ENCODE results near the gene STAT2. TPM values are rescaled to one million over a fixed set of nuclear protein-coding genes. Genes with fewer than 3 reads are reported as not detected.

STAT2 gene
- total RNA-seq, 2 donors from 2014 or later = 161 to 192 TPM

- H3K27me3 ChIP-seq (replicated peaks; ENCODE audit: insufficient read depth) = no peaks in the 10 kb centered on the region
- no peak for TF ChIP-seq CTCF (IDR thresholded peaks at IDR 0.05)
- DNase-seq (ENCODE audit: low spot score) (no peak), ATAC-seq (ENCODE audit: insufficient number of reproducible peaks, low FRiP score, low read depth) (no peak)
- H3K27ac ChIP-seq = no peak overlapping the region
- no peaks in the 10 kb centered on the region for H3K9me3 ChIP-seq
- no peak overlapping the region for H3K4me3 ChIP-seq
- no peaks in the 10 kb centered on the region for H3K36me3 ChIP-seq
- no peaks in the 10 kb centered on the region for H3K4me1 ChIP-seq (ENCODE audit: control insufficient read depth in 1 of 2, low read depth in 2 of 2)
These were observed 32.4 kb upstream of the STAT2 start for GRCh38 chr12:56392331-56392730.

GRCh38 chr12:56391721-56392120 is 31.8 kb upstream of the STAT2 start:
- ATAC-seq (ENCODE audit: insufficient number of reproducible peaks, low FRiP score, low read depth) (no peak), DNase-seq (ENCODE audit: low spot score) (no peak)
- Histone ChIP-seq H3K27ac (no peak overlapping the region), H3K36me3 (no peaks in the 10 kb centered on the region), H3K9me3 (no peaks in the 10 kb centered on the region), H3K27me3 (replicated peaks; ENCODE audit: insufficient read depth) (no peaks in the 10 kb centered on the region), H3K4me3 (no peak overlapping the region), H3K4me1 (ENCODE audit: control insufficient read depth in 1 of 2, low read depth in 2 of 2) (no peaks in the 10 kb centered on the region)
- no peak for TF ChIP-seq CTCF (IDR thresholded peaks at IDR 0.05)

DNA sequence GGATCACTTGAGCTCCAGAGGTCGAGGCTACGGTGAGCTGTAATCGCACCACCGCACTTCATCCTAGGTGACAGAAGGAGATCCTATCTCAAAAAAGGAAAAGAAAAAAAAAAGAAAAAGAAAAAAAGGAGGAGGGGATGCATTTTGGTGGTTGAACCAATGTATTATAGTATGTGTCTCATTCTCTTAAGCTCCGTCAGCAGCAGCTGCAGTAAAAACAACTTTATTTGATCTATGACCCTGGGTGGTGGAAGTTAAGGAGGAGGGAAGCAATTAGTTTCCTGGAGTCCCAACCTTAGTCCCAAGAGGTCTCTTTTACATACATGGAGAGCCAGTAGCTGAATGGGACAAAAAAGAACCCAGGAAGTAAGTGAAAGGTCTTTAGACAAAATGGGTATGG is 29.5 kb upstream of the STAT2 start:
- no peak for TF ChIP-seq CTCF (IDR thresholded peaks at IDR 0.05)
- Histone ChIP-seq H3K27me3 (replicated peaks; ENCODE audit: insufficient read depth) (no peaks in the 10 kb centered on the region), H3K36me3 (no peaks in the 10 kb centered on the region), H3K9me3 (no peaks in the 10 kb centered on the region), H3K27ac (no peak overlapping the region), H3K4me3 (no peak overlapping the region), H3K4me1 (ENCODE audit: control insufficient read depth in 1 of 2, low read depth in 2 of 2) (no peaks in the 10 kb centered on the region)
- DNase-seq (ENCODE audit: low spot score) (no peak), ATAC-seq (ENCODE audit: insufficient number of reproducible peaks, low FRiP score, low read depth) (no peak)

- Histone ChIP-seq H3K4me3 (no peak overlapping the region), H3K27me3 (replicated peaks; ENCODE audit: insufficient read depth) (no peaks in the 10 kb centered on the region), H3K27ac (no peak overlapping the region), H3K36me3 (no peaks in the 10 kb centered on the region), H3K9me3 (no peaks in the 10 kb centered on the region), H3K4me1 (ENCODE audit: control insufficient read depth in 1 of 2, low read depth in 2 of 2) (no peaks in the 10 kb centered on the region)
- ATAC-seq (ENCODE audit: insufficient number of reproducible peaks, low FRiP score, low read depth) (no peak), DNase-seq (ENCODE audit: low spot score) (no peak)
- TF ChIP-seq CTCF (IDR thresholded peaks at IDR 0.05) = no peak
These were observed 27.3 kb upstream of the STAT2 start for GRCh38 chr12:56387152-56387736.

DNA sequence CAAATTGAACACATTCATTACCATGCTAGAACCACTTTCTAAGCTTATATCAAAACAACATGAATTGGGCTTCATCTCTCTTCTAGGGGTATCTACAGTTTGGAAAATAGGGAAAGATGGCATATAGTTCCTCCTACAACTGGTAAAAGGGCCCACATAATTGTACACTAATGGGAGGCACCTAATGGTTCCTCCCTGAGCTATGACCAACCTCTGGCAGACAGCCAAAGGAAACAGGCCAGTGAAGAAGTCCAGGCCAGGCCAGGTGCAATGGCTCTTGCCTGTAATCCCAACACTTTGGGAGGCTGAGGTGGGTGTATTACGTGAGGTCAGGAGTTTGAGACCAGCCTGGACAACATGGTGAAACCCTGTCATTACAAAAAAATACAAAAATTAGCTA is 26.0 kb upstream of the STAT2 start:
- DNase-seq (ENCODE audit: low spot score) (no peak), ATAC-seq (ENCODE audit: insufficient number of reproducible peaks, low FRiP score, low read depth) (no peak)
- no peak for TF ChIP-seq CTCF (IDR thresholded peaks at IDR 0.05)
- Histone ChIP-seq H3K9me3 (no peaks in the 10 kb centered on the region), H3K4me1 (ENCODE audit: control insufficient read depth in 1 of 2, low read depth in 2 of 2) (no peaks in the 10 kb centered on the region), H3K4me3 (no peak overlapping the region), H3K27me3 (replicated peaks; ENCODE audit: insufficient read depth) (no peaks in the 10 kb centered on the region), H3K27ac (no peak overlapping the region), H3K36me3 (no peaks in the 10 kb centered on the region)

All from thoracic aorta (tissue), 2 donors.